H1 (cell line): ENCODE data around the gene STIM2. TPM values are rescaled to one million over a fixed set of nuclear protein-coding genes. Genes with fewer than 3 reads are reported as not detected.

Experiments
- CTCF ChIA-PET: fragments of 300-600 bp; sonication (Branson Sonifier 250); formaldehyde crosslinking; loops from one replicate; lab custom pipeline; 2021; ENCODE audit not compliant: partially characterized antibody; lab: Charles Lee
- POLR2A ChIA-PET: fragments of 300-600 bp; sonication (Branson Sonifier 250); formaldehyde crosslinking; loops from one replicate; lab custom pipeline; 2021; ENCODE audit warnings: inconsistent platforms; ENCODE audit not compliant: partially characterized antibody; lab: Charles Lee
- DNase-seq, 2 experiments: peaks; one replicate each; pipeline versions ENCODE4 v3.0.0 to v3.0.0-alpha.2; 2010 to 2022; ENCODE audit warnings: low spot score in 2 of 2, low read depth in 1 of 2, mixed read lengths in 1 of 2
- FAIRE-seq: peaks from 2 replicates; lab custom pipeline; 2011; peaks lifted over from hg19 to GRCh38; lab: Jason Lieb, UNC
- H2AFZ ChIP-seq: 2 replicates; pipeline ENCODE4 v1.8.1; 2012; ENCODE audit warnings: low read length, inconsistent platforms
- H2AK5ac ChIP-seq: 2 replicates; pipeline ENCODE4 v1.6.1; 2013; ENCODE audit warnings: low read depth, low read length
- H2BK120ac ChIP-seq: replicated peaks from 2 replicates; pipeline ENCODE3; 2013; ENCODE audit warnings: low read depth, low read length, inconsistent platforms
- H2BK12ac ChIP-seq: 2 replicates; pipeline ENCODE4 v1.6.1; 2013; ENCODE audit warnings: low read depth, low read length
- H2BK15ac ChIP-seq: 2 replicates; pipeline ENCODE4 v1.6.1; 2013; ENCODE audit warnings: low read length
- H2BK20ac ChIP-seq: 2 replicates; pipeline ENCODE4 v1.6.1; 2013; ENCODE audit warnings: low read length
- H2BK5ac ChIP-seq: 2 replicates; pipeline ENCODE4 v1.6.1; 2013; ENCODE audit warnings: low read depth, low read length
- H3K14ac ChIP-seq: 2 replicates; pipeline ENCODE4 v1.6.1; 2013; ENCODE audit warnings: inconsistent platforms; ENCODE audit not compliant: insufficient read length
- H3K18ac ChIP-seq: 2 replicates; pipeline ENCODE4 v1.6.1; 2013; ENCODE audit warnings: low read length; ENCODE audit errors: extremely low read depth
- H3K23ac ChIP-seq: 2 replicates; pipeline ENCODE4 v1.6.1; 2013; ENCODE audit warnings: inconsistent platforms; ENCODE audit not compliant: insufficient read length
- H3K23me2 ChIP-seq: 2 replicates; pipeline ENCODE4 v1.6.1; 2013; ENCODE audit warnings: low read depth, low read length
- H3K27ac ChIP-seq: 2 replicates; pipeline ENCODE4 v1.6.1; 2011; ENCODE audit warnings: low read depth, low read length, inconsistent platforms
- H3K27me3 ChIP-seq, 4 experiments: replicated peaks in 1 of 4; 1 replicate in 1 of 4; 2 replicates in 3 of 4; pipeline versions ENCODE4 v1.6.1 to v1.8.1; 2011 to 2013; ENCODE audit warnings: low read length in 3 of 4, mild to moderate bottlenecking in 3 of 4, inconsistent platforms in 2 of 4, mixed read lengths in 2 of 4, moderate library complexity in 1 of 4; ENCODE audit not compliant: control insufficient read depth in 3 of 4, insufficient read depth in 3 of 4; ENCODE audit errors: extremely low read depth in 1 of 4
- H3K36me3 ChIP-seq, 4 experiments: 2 replicates each; pipeline versions ENCODE4 v1.6.1 to v1.8.1; 2011 to 2013; ENCODE audit warnings: mild to moderate bottlenecking in 4 of 4, low read length in 3 of 4, moderate library complexity in 2 of 4, control low read depth in 1 of 4, inconsistent platforms in 1 of 4; ENCODE audit not compliant: insufficient read depth in 4 of 4, control insufficient read depth in 2 of 4
- H3K4ac ChIP-seq: replicated peaks from 2 replicates; pipeline ENCODE3; 2013; ENCODE audit warnings: low read length, low read depth, mixed read lengths, inconsistent platforms; ENCODE audit not compliant: insufficient read length
- H3K4me1 ChIP-seq, 4 experiments: replicated peaks in 1 of 4; 1 replicate in 1 of 4; 2 replicates in 3 of 4; pipeline versions ENCODE4 v1.6.1 to v1.8.1; 2011 to 2013; ENCODE audit warnings: low read length in 3 of 4, inconsistent platforms in 2 of 4, mixed read lengths in 1 of 4; ENCODE audit not compliant: insufficient read depth in 4 of 4, control insufficient read depth in 3 of 4
- H3K4me2 ChIP-seq, 2 experiments: 2 replicates each; pipeline versions ENCODE4 v1.6.1 to v1.8.1; 2011 to 2013; ENCODE audit warnings: low read depth in 2 of 2, low read length in 2 of 2, control low read depth in 1 of 2, inconsistent platforms in 1 of 2, mild to moderate bottlenecking in 1 of 2; ENCODE audit not compliant: insufficient read depth in 1 of 2
- H3K4me3 ChIP-seq, 4 experiments: fragments of 200-600, 300-600 bp in 1 of 4; sonication (generic), shearing (Covaris generic), sonication (Bioruptor Twin) in 1 of 4; 2 replicates each; pipeline versions ENCODE4 v1.5.1 to v1.8.1; 2011 to 2016; ENCODE audit warnings: low read length in 4 of 4, low read depth in 3 of 4, control low read depth in 2 of 4, inconsistent platforms in 2 of 4, mild to moderate bottlenecking in 2 of 4, mixed read lengths in 1 of 4, moderate library complexity in 1 of 4; ENCODE audit not compliant: insufficient read depth in 2 of 4; ENCODE audit errors: extremely low read depth in 1 of 4
- H3K56ac ChIP-seq: replicated peaks from 2 replicates; pipeline ENCODE3; 2013; ENCODE audit warnings: low read depth, mild to moderate bottlenecking, mixed read lengths, low read length, inconsistent platforms; ENCODE audit not compliant: insufficient read length
- H3K79me1 ChIP-seq: 2 replicates; pipeline ENCODE4 v1.6.1; 2013; ENCODE audit warnings: low read depth, low read length, control low read depth
- H3K79me2 ChIP-seq, 2 experiments: 2 replicates each; pipeline versions ENCODE4 v1.6.1 to v1.8.1; 2012 to 2013; ENCODE audit warnings: low read length in 2 of 2, mild to moderate bottlenecking in 2 of 2, inconsistent platforms in 1 of 2; ENCODE audit not compliant: insufficient read depth in 2 of 2, control insufficient read depth in 1 of 2
- H3K9ac ChIP-seq, 4 experiments: replicated peaks in 1 of 4; 1 replicate in 1 of 4; 2 replicates in 3 of 4; pipeline versions ENCODE4 v1.6.1 to v1.8.1; 2011 to 2013; ENCODE audit warnings: low read depth in 3 of 4, low read length in 3 of 4, control low read depth in 2 of 4, mild to moderate bottlenecking in 2 of 4, moderate library complexity in 2 of 4, inconsistent platforms in 1 of 4; ENCODE audit errors: extremely low read depth in 1 of 4
- H3K9me3 ChIP-seq, 2 experiments: 2 replicates each; pipeline versions ENCODE4 v1.6.1 to v1.8.1; 2012 to 2013; ENCODE audit warnings: mild to moderate bottlenecking in 2 of 2, moderate library complexity in 2 of 2, control low read depth in 1 of 2, inconsistent platforms in 1 of 2, low read depth in 1 of 2, low read length in 1 of 2, mixed read lengths in 1 of 2; ENCODE audit not compliant: insufficient read depth in 2 of 2
- H4K20me1 ChIP-seq, 2 experiments: replicated peaks in 1 of 2; 2 replicates each; pipeline versions ENCODE3 to v1.8.1; 2011 to 2013; ENCODE audit warnings: inconsistent platforms in 2 of 2, low read length in 2 of 2, mild to moderate bottlenecking in 1 of 2; ENCODE audit not compliant: insufficient read depth in 2 of 2, control insufficient read depth in 1 of 2
- H4K5ac ChIP-seq: 2 replicates; pipeline ENCODE4 v1.6.1; 2013; ENCODE audit warnings: low read length, low read depth, mixed read lengths, inconsistent platforms; ENCODE audit not compliant: insufficient read length
- H4K8ac ChIP-seq: 2 replicates; pipeline ENCODE4 v1.8.0; 2013; ENCODE audit warnings: mild to moderate bottlenecking, moderate library complexity, low read length, inconsistent platforms; ENCODE audit not compliant: insufficient read depth; ENCODE audit errors: extremely low read depth
- H4K91ac ChIP-seq: replicated peaks from 2 replicates; pipeline ENCODE3; 2013; ENCODE audit warnings: low read length, mixed read lengths, inconsistent platforms; ENCODE audit not compliant: insufficient read length
- CBX5 ChIP-seq: fragments of 300-800, 300-1000 bp; sonication (generic); IDR thresholded peaks from 2 replicates; pipeline ENCODE4 v1.7.1; 2016; ENCODE audit warnings: antibody characterized with exemption, low read length, low read depth
- EP300 ChIP-seq, 2 experiments: IDR thresholded peaks; 1 replicate in 1 of 2; 2 replicates in 1 of 2; pipeline ENCODE4 v1.6.1; 2011 to 2012; ENCODE audit warnings: low read depth in 2 of 2, low read length in 2 of 2, mild to moderate bottlenecking in 2 of 2, borderline replicate concordance in 1 of 2, inconsistent platforms in 1 of 2, moderate library complexity in 1 of 2
- KDM1A ChIP-seq: fragments of 200-600, 300-600 bp; sonication (generic); IDR thresholded peaks from 2 replicates; pipeline ENCODE4 v1.7.1; 2016; ENCODE audit warnings: mild to moderate bottlenecking, low read length, borderline replicate concordance
- RNF2 ChIP-seq: fragments of 200-900, 300-1000 bp; sonication (generic); IDR thresholded peaks from 2 replicates; pipeline ENCODE4 v1.7.1; 2016; ENCODE audit warnings: borderline replicate concordance, low read depth, mild to moderate bottlenecking, antibody characterized with exemption, low read length; ENCODE audit not compliant: poor library complexity, severe bottlenecking; ENCODE audit errors: missing control alignments
- TEAD4 ChIP-seq: IDR thresholded peaks from 2 replicates; pipeline ENCODE4 v1.6.1; 2012; ENCODE audit warnings: low read depth, low read length, inconsistent platforms, mixed read lengths
- WGBS, 2 experiments: shearing (Covaris generic) in 1 of 2; methylation state at CpG; one replicate each; pipeline versions ENCODE4 v1.1.6 to v1.1.7; 2013 to 2015; ENCODE audit warnings: low lambda C conversion rate in 2 of 2, mixed read lengths in 2 of 2, inconsistent platforms in 1 of 2, low coverage in 1 of 2, missing lambda C conversion rate in 1 of 2; ENCODE audit not compliant: insufficient replicate concordance in 2 of 2, insufficient coverage in 1 of 2, insufficient read length in 1 of 2; ENCODE audit errors: extremely low coverage in 1 of 2, missing lambda C conversion rate in 1 of 2; 5-methylcytosine and 5-hydroxymethylcytosine counted together
- polyA plus RNA-seq, 7 experiments: library from polyadenylated mRNA; depleted of rRNA in 3 of 7; stranded (reverse) in 5 of 7; unstranded in 2 of 7; fragments of >200 nt in 5 of 7; fragments of 200-250 nt in 2 of 7; gene quantifications; 1 replicate in 5 of 7; 2 replicates in 1 of 7; 4 replicates in 1 of 7; pipeline versions ENCODE4 v1.2.1 to v1.2.3, GENCODE V29; 2011 to 2013; ENCODE audit warnings: missing spikeins in 2 of 7, mixed read lengths in 2 of 7
- total RNA-seq: library from RNA; stranded (reverse); fragmentation: NEBNext Ultra II Directional; extraction: Animal tissue kit (Norgen Biotek cat#: 25700); gene quantifications from 2 replicates; pipeline ENCODE4 v1.2.1, GENCODE V29; 2021

The STIM2 gene
- total and polyA plus RNA-seq, 2 of the 8 experiments (the other 6 are each of a cell fraction or from before 2014, with no cell fraction given), result 22.9 to 23.0 TPM

DNA sequence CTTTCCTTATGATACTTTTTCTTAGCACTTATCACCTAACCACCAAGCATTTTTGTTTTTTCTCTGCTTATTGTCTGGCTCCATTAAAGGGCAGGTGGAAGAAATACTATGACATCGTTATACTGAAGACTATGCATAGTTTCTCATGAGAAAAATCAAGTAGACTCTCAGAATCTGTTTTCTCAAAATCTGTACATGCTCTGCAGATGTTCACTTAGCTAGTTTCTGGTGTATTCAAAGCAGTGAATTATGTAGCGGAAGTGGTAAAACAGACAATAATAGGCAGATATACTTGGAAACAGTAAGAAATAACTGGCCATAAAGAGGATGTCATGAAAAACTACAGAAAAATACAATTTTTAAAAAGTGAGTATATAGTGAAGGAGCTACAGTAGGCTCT lies 146.0 kb downstream of the STIM2 start:
- H2AFZ ChIP-seq, result no peak overlapping the region
- no peaks in the 10 kb centered on the region for H3K23me2 ChIP-seq
- H3K4me3 ChIP-seq, result no peak overlapping the region
- H3K23ac ChIP-seq, result no peak overlapping the region
- H2BK5ac ChIP-seq, result no peak overlapping the region
- H3K79me1 ChIP-seq, result no peaks in the 10 kb centered on the region
- H4K91ac ChIP-seq, result no peak overlapping the region
- H4K20me1 ChIP-seq, result no peaks in the 10 kb centered on the region
- H2AK5ac ChIP-seq, result no peak overlapping the region
- no peak overlapping the region for H2BK15ac ChIP-seq
- H2BK120ac ChIP-seq, result no peak overlapping the region
- H3K27me3 ChIP-seq, result no peaks in the 10 kb centered on the region
- H3K9ac ChIP-seq, result no peak overlapping the region
- H3K56ac ChIP-seq, result no peak overlapping the region
- DNase-seq (no peak), FAIRE-seq (no peak)
- H3K27ac ChIP-seq, result no peak overlapping the region
- H4K5ac ChIP-seq, result no peak overlapping the region
- H3K4me2 ChIP-seq, result no peak overlapping the region
- H3K4me1 ChIP-seq, result peaks cover 0 to 2% (median 0%) of the 10 kb centered on the region in 4 experiments; a peak in 1 of 7 replicates
- no peaks in the 10 kb centered on the region for H3K79me2 ChIP-seq
- WGBS, 2 experiments, result 44% methylated on average over 2 of the region's 2 CpGs; no CpG with 5 or more reads in 1 of the 2 experiments
- H2BK12ac ChIP-seq, result no peak overlapping the region
- H2BK20ac ChIP-seq, result no peak overlapping the region
- H4K8ac ChIP-seq, result no peak overlapping the region
- H3K4ac ChIP-seq, result no peak overlapping the region
- TF ChIP-seq KDM1A, result no peak
- TF ChIP-seq EP300 (IDR thresholded peaks at IDR 0.05; ENCODE audit: borderline replicate concordance in 1 of 2, low read depth in 2 of 2, low read length in 2 of 2), result no peak
- TF ChIP-seq RNF2, result no peak
- TF ChIP-seq TEAD4, result no peak
- TF ChIP-seq CBX5, result no peak
- H3K36me3 ChIP-seq, result peaks cover 0 to 3% (median 0%) of the 10 kb centered on the region in 4 experiments; a peak in 1 of 8 replicates
- CTCF ChIA-PET, result interaction anchor here (0.6 to 2.2 kb wide), 10 partner anchors 12 to 776 kb away, joined by 3 to 10 read pairs (median 3); partner anchors contain the start of gene TBC1D19
- H3K18ac ChIP-seq, result no peak overlapping the region
- H3K9me3 ChIP-seq, result no peaks in the 10 kb centered on the region
- POLR2A ChIA-PET, result no interaction called here
- H3K14ac ChIP-seq, result no peak overlapping the region
